Measurements from ENCODE around the gene CCDC197. TPM values are rescaled to one million over a fixed set of nuclear protein-coding genes. Genes with fewer than 3 reads are reported as not detected.

Gene CCDC197
- total RNA-seq, 1 experiment from 2014 or later = not detected

DNA sequence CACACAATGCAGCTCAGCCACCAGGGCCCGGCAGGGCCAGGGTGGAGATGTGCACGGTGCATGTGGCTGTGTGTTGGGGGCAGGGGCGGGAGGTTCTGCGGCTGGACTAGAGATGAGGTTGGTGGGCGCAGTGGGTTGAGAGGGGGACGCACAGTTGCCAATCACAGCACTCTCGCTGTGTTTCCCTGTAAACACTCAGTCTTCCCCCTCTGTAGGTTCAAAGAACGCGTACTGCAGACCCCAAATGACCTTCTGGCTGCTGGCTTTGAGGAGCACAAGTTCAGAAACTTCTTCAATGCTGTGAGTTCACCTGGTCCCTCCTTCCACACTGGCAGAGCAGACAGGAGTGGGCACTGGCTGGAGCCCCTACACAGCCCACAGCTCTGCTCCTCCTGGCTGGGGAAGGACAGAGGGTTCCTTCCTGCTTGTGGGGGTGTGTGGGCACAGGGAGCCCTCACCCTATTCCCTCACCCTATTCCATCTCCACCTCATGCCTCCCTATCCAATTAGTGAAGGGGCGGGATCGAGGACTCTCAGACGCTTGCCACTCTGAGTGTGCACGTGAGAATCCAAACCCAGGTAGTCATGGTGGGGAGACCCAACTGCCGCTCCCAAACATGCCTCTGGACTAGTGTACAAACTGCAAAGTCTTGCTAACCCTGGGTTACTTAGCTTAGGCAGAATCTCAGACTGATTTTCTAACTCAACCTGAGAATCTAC is 46.8 kb downstream of the CCDC197 start:
- no peaks in the 10 kb centered on the region for H3K9me3 ChIP-seq (ENCODE audit: insufficient read depth, low read depth)
- CTCF ChIA-PET = no interaction called here
- no peaks in the 10 kb centered on the region for H3K36me3 ChIP-seq (ENCODE audit: low read depth)
- POLR2A ChIA-PET (ENCODE audit: unreplicated experiment) = no interaction called here
- no peaks in the 10 kb centered on the region for H3F3A ChIP-seq (ENCODE audit: insufficient read depth, low read depth)
- no peaks in the 10 kb centered on the region for H4K20me1 ChIP-seq (ENCODE audit: insufficient read depth)
- no peaks in the 10 kb centered on the region for H3K9me2 ChIP-seq (ENCODE audit: insufficient read depth)
- no TSS peak for BruUV-seq (replicated peaks)
- H3K4me2 ChIP-seq = no peak overlapping the region
- intact Hi-C loops (cut with micrococcal nuclease; ENCODE audit: unreplicated experiment) = no loop called here
- no peak for DNase-seq
- H3K79me2 ChIP-seq (ENCODE audit: low read depth) = no peaks in the 10 kb centered on the region
- H3K27me3 ChIP-seq (ENCODE audit: insufficient read depth, low read depth) = no peaks in the 10 kb centered on the region
- no peak overlapping the region for H3K4me3 ChIP-seq
- no peak for TF ChIP-seq EZH2 (IDR thresholded peaks at IDR 0.05; ENCODE audit: low read depth)
- TF ChIP-seq, protein P1, sequence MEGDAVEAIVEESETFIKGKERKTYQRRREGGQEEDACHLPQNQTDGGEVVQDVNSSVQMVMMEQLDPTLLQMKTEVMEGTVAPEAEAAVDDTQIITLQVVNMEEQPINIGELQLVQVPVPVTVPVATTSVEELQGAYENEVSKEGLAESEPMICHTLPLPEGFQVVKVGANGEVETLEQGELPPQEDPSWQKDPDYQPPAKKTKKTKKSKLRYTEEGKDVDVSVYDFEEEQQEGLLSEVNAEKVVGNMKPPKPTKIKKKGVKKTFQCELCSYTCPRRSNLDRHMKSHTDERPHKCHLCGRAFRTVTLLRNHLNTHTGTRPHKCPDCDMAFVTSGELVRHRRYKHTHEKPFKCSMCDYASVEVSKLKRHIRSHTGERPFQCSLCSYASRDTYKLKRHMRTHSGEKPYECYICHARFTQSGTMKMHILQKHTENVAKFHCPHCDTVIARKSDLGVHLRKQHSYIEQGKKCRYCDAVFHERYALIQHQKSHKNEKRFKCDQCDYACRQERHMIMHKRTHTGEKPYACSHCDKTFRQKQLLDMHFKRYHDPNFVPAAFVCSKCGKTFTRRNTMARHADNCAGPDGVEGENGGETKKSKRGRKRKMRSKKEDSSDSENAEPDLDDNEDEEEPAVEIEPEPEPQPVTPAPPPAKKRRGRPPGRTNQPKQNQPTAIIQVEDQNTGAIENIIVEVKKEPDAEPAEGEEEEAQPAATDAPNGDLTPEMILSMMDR (conservative IDR thresholded peaks at IDR 0.05) = no peak
- H2AFZ ChIP-seq = no peak overlapping the region
- no peaks in the 10 kb centered on the region for H3K4me1 ChIP-seq (replicated peaks; ENCODE audit: insufficient read depth)
- H3K27ac ChIP-seq = no peak overlapping the region

DNA sequence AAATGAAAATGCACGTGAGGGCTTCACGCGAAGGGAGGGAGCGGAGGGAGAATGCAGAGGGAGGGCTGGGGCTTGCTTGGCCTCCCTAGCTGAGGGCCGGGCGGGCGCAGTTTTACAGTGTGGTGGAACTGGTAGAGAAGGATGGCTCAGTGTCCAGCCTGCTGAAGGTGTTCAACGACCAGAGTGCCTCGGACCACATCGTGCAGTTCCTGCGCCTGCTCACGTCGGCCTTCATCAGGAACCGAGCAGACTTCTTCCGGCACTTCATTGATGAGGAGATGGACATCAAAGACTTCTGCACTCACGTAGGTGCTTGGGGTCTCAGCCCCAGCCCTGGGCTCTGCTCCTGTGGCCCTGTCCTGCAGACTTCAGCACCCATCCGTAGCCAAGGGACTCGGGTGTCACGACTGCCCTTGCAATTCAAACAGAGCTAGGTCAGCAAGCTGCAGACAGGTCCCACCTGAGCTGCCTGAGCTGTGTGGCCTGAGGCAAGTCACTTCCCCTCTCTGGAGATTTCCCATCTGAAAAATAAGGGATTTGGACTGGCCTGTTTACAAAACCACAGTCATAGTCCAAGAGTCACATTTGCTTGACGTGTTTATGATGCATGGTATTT is 47.5 kb downstream of the CCDC197 start:
- Histone ChIP-seq H3K79me2 (ENCODE audit: low read depth) (no peaks in the 10 kb centered on the region), H3K4me2 (no peak overlapping the region), H3K4me3 (no peak overlapping the region), H3F3A (ENCODE audit: insufficient read depth, low read depth) (no peaks in the 10 kb centered on the region), H3K27ac (no peak overlapping the region), H3K36me3 (ENCODE audit: low read depth) (no peaks in the 10 kb centered on the region), H3K4me1 (replicated peaks; ENCODE audit: insufficient read depth) (no peaks in the 10 kb centered on the region), H3K9me2 (ENCODE audit: insufficient read depth) (no peaks in the 10 kb centered on the region), H2AFZ (no peak overlapping the region), H3K27me3 (ENCODE audit: insufficient read depth, low read depth) (no peaks in the 10 kb centered on the region), H3K9me3 (ENCODE audit: insufficient read depth, low read depth) (no peaks in the 10 kb centered on the region), H4K20me1 (ENCODE audit: insufficient read depth) (no peaks in the 10 kb centered on the region)
- POLR2A ChIA-PET (ENCODE audit: unreplicated experiment) = no interaction called here
- intact Hi-C loops (cut with micrococcal nuclease; ENCODE audit: unreplicated experiment) = no loop called here
- BruUV-seq (replicated peaks) = no TSS peak
- DNase-seq = no peak
- CTCF ChIA-PET = no interaction called here
- TF ChIP-seq EZH2 (IDR thresholded peaks at IDR 0.05; ENCODE audit: low read depth) = no peak
- TF ChIP-seq, protein P1 (conservative IDR thresholded peaks at IDR 0.05) = no peak

DNA sequence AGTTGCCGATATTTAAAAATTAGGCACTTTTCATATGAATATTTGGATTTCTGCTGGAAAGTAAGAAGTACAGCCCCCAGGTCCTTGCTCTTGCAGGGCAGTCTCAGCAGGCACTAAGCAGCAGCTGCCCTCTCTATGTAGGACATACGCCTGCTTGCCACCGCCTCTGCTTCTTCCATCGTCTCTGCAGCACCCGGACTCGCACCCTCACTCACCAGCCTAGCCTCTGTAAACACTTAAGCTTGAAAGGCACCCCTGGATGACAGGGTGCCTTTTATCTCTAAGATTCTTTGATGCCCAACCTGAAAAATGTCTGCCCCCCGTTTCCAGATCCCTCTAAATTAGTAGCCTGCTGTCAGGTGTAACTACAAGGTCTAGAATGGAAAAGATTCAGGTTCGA is 48.0 kb downstream of the CCDC197 start:
- Histone ChIP-seq H3K4me2 (no peak overlapping the region), H4K20me1 (ENCODE audit: insufficient read depth) (no peaks in the 10 kb centered on the region), H3K36me3 (ENCODE audit: low read depth) (no peaks in the 10 kb centered on the region), H3K4me3 (no peak overlapping the region), H3K79me2 (ENCODE audit: low read depth) (no peaks in the 10 kb centered on the region), H3K4me1 (replicated peaks; ENCODE audit: insufficient read depth) (no peaks in the 10 kb centered on the region), H3K9me2 (ENCODE audit: insufficient read depth) (no peaks in the 10 kb centered on the region), H2AFZ (no peak overlapping the region), H3K27ac (no peak overlapping the region), H3F3A (ENCODE audit: insufficient read depth, low read depth) (no peaks in the 10 kb centered on the region), H3K9me3 (ENCODE audit: insufficient read depth, low read depth) (no peaks in the 10 kb centered on the region), H3K27me3 (ENCODE audit: insufficient read depth, low read depth) (no peaks in the 10 kb centered on the region)
- CTCF ChIA-PET = no interaction called here
- intact Hi-C loops (cut with micrococcal nuclease; ENCODE audit: unreplicated experiment) = no loop called here
- no peak for DNase-seq
- no TSS peak for BruUV-seq (replicated peaks)
- TF ChIP-seq, protein P1 (conservative IDR thresholded peaks at IDR 0.05) = no peak
- TF ChIP-seq EZH2 (IDR thresholded peaks at IDR 0.05; ENCODE audit: low read depth) = no peak
- POLR2A ChIA-PET (ENCODE audit: unreplicated experiment) = no interaction called here
